Keratinocyte (primary cell): ENCODE measurements around the gene DNHD1.
A peak's percentile ranks its signal among the peaks of the same experiment; 100 is the strongest.

Source experiments
- EZH2 ChIP-seq: IDR thresholded peaks from one replicate; pipeline ENCODE4 v1.6.1; 2012; ENCODE audit warnings: inconsistent platforms, mild to moderate bottlenecking, low read length, moderate library complexity
- TF ChIP-seq, protein P1 (sequence below), 3 experiments: IDR thresholded peaks in 1 of 3; conservative IDR thresholded peaks in 1 of 3; optimal IDR thresholded peaks in 1 of 3; 2 replicates in 2 of 3; 3 replicates in 1 of 3; pipeline versions ENCODE3 to v1.5.1; 2011; ENCODE audit warnings: low read length in 3 of 3, mild to moderate bottlenecking in 3 of 3, moderate library complexity in 2 of 3, control low read depth in 1 of 3, inconsistent platforms in 1 of 3; ENCODE audit not compliant: insufficient read depth in 2 of 3; ENCODE audit errors: extremely low read depth in 1 of 3

DNA sequence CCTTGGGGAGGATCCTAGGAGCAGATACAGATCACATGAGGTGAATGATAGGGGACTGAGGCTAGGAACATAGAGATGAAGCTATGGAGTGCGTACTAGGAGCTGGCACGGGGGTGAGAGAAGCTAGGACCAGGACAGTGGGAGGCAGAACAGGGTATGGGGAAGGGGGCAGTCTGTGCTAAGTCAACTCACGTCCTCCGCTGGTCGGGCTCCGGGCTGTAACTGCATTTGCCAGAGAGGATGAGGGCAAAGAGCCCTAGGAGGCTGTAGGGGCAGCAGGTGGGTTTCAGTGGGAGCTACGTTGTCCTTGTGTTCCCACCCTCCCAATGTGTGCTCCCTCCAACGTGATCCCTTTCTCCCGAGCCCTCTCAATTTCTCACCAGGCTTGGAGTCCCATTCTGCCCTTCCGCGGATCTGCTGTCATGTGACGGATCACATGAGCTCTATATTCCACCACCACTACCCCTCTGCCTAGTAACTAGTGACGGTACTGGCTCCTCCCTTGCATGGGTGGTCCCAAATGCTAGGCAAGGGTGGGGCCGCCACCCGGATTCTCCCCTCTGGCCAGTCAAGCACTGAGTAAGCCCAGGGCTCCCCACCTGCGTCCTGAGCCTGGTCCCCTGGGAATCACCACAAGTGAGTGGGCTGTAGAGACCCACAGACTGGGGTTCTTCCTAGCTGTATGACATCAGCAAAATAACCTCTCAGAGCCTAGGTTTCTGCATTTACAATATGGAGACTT lies 122.1 kb downstream of the DNHD1 start, which contains the start of gene TPP1:
- TF ChIP-seq, protein P1, sequence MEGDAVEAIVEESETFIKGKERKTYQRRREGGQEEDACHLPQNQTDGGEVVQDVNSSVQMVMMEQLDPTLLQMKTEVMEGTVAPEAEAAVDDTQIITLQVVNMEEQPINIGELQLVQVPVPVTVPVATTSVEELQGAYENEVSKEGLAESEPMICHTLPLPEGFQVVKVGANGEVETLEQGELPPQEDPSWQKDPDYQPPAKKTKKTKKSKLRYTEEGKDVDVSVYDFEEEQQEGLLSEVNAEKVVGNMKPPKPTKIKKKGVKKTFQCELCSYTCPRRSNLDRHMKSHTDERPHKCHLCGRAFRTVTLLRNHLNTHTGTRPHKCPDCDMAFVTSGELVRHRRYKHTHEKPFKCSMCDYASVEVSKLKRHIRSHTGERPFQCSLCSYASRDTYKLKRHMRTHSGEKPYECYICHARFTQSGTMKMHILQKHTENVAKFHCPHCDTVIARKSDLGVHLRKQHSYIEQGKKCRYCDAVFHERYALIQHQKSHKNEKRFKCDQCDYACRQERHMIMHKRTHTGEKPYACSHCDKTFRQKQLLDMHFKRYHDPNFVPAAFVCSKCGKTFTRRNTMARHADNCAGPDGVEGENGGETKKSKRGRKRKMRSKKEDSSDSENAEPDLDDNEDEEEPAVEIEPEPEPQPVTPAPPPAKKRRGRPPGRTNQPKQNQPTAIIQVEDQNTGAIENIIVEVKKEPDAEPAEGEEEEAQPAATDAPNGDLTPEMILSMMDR (optimal IDR thresholded peaks at IDR 0.05 in 1 of 3, IDR thresholded peaks at IDR 0.05 in 1 of 3, conservative IDR thresholded peaks at IDR 0.05 in 1 of 3; ENCODE audit: extremely low read depth in 1 of 3, insufficient read depth in 2 of 3, low read length in 3 of 3), result peak in 1 of 3 experiments; percentile 3
- TF ChIP-seq EZH2, result no peak
